ENCODE measurements around the gene RBMX. TPM values are rescaled to one million over a fixed set of nuclear protein-coding genes. Genes with fewer than 3 reads are reported as not detected.

Gene RBMX
- total RNA-seq, 2 experiments from 2014 or later, result 310 to 317 TPM

DNA sequence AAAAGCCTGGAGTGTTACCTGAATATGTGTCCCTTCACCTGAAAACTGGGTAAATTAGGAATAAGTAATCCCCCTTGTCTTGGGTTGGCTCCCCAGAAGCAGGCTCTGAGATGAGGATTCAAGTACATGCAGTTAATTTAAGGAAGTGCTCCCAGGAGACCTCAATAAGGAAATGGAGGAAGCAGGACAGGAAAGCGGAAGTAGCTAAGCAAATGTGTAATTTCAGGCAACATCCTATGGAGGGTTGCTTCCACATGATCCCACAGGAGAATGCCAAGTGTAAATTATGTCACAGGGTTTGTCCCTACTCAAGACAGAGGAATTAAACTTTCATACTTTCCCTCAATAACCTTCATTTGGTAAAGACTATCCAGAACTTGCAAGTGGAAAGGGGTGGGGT is 51.7 kb downstream of the RBMX start:
- no peak overlapping the region for H3K27ac Mint-ChIP-seq
- no peaks in the 10 kb centered on the region for H3K9me3 Mint-ChIP-seq
- H3K4me1 ChIP-seq (ENCODE audit: insufficient read depth, low read length), result no peaks in the 10 kb centered on the region
- intact Hi-C loops (cut with DNase I, micrococcal nuclease), result no loop called here
- no peak for TF ChIP-seq CTCF (IDR thresholded peaks at IDR 0.05)
- H3K4me3 ChIP-seq (ENCODE audit: low read length), result no peak overlapping the region
- H3K27me3 Mint-ChIP-seq, result no peaks in the 10 kb centered on the region
- H3K36me3 ChIP-seq (ENCODE audit: insufficient read depth, low read length), result no peaks in the 10 kb centered on the region
- H3K27ac ChIP-seq (ENCODE audit: low read depth in 1 of 2, low read length in 2 of 2), result no peak overlapping the region
- CTCF ChIA-PET, result no interaction called here
- H3K27me3 ChIP-seq (ENCODE audit: control insufficient read depth in 1 of 2, insufficient read depth in 2 of 2, low read length in 2 of 2), result no peaks in the 10 kb centered on the region
- no peaks in the 10 kb centered on the region for H3K9me3 ChIP-seq (ENCODE audit: control insufficient read depth in 1 of 2, insufficient read depth in 1 of 2, low read length in 2 of 2)
- DNase-seq (peak in 2 of 14 experiments; percentile 7 to 11), ATAC-seq (ENCODE audit: poor library complexity) (no peak)
- H3K4me3 Mint-ChIP-seq, result no peak overlapping the region
- POLR2A ChIA-PET, result no interaction called here
- H3K36me3 Mint-ChIP-seq (ENCODE audit: low read depth), result peaks cover 8% of the 10 kb centered on the region
- no peaks in the 10 kb centered on the region for H3K4me1 Mint-ChIP-seq (ENCODE audit: low read depth)

DNA sequence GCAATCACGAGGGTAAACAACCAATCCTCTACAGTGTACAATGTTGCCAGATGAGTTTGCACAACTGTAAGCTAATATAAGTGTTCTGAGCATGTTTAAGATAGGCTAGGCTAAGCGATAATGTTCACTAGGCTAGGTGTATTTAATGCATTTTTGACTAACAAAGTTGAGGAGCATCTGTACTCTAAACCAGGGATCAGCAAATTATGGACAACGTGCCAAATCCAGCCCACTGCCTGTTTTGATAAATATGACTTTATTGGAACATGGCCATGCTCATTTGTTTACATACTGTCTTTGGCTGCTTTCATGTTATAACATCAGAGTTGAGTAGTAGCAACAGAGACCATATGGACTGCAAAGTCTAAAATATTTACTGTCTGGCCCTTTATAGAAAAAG is 53.5 kb downstream of the RBMX start:
- Mint-ChIP-seq H3K27me3 (no peaks in the 10 kb centered on the region), H3K27ac (no peak overlapping the region), H3K36me3 (ENCODE audit: low read depth) (peaks cover 8% of the 10 kb centered on the region), H3K4me1 (ENCODE audit: low read depth) (no peaks in the 10 kb centered on the region), H3K9me3 (no peaks in the 10 kb centered on the region), H3K4me3 (no peak overlapping the region)
- H3K27me3 ChIP-seq (ENCODE audit: control insufficient read depth in 1 of 2, insufficient read depth in 2 of 2, low read length in 2 of 2), result no peaks in the 10 kb centered on the region
- no peak overlapping the region for H3K4me3 ChIP-seq (ENCODE audit: low read length)
- no peaks in the 10 kb centered on the region for H3K9me3 ChIP-seq (ENCODE audit: control insufficient read depth in 1 of 2, insufficient read depth in 1 of 2, low read length in 2 of 2)
- DNase-seq, result no peak
- CTCF ChIA-PET, result no interaction called here
- POLR2A ChIA-PET, result no interaction called here
- ATAC-seq (ENCODE audit: poor library complexity), result no peak
- intact Hi-C loops (cut with DNase I, micrococcal nuclease), result no loop called here
- H3K27ac ChIP-seq (ENCODE audit: low read depth in 1 of 2, low read length in 2 of 2), result no peak overlapping the region
- H3K36me3 ChIP-seq (ENCODE audit: insufficient read depth, low read length), result no peaks in the 10 kb centered on the region
- no peak for TF ChIP-seq CTCF (IDR thresholded peaks at IDR 0.05)
- no peaks in the 10 kb centered on the region for H3K4me1 ChIP-seq (ENCODE audit: insufficient read depth, low read length)

DNA sequence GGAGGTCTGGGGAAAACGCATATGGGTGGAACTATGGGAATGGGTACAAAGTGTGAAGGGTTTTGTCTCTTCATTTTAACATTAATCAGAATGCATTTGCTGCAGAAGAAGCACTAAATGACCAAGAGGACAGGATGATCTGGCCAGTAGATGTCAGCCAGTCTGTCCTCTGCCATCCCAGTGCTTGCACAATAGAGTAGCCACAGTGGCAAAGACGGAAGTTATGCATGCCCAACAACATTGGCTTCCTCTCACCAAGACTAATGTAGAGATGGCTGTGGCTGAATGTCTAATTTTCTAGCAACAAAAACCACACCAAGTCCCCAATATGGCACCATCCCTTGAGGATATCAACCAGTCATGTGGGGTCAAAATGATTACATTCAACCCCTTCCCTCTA is 54.8 kb downstream of the RBMX start:
- Histone ChIP-seq H3K27ac (ENCODE audit: low read depth in 1 of 2, low read length in 2 of 2) (no peak overlapping the region), H3K27me3 (ENCODE audit: control insufficient read depth in 1 of 2, insufficient read depth in 2 of 2, low read length in 2 of 2) (no peaks in the 10 kb centered on the region), H3K4me3 (ENCODE audit: low read length) (no peak overlapping the region), H3K36me3 (ENCODE audit: insufficient read depth, low read length) (no peaks in the 10 kb centered on the region), H3K9me3 (ENCODE audit: control insufficient read depth in 1 of 2, insufficient read depth in 1 of 2, low read length in 2 of 2) (no peaks in the 10 kb centered on the region), H3K4me1 (ENCODE audit: insufficient read depth, low read length) (no peaks in the 10 kb centered on the region)
- ATAC-seq (ENCODE audit: poor library complexity) (no peak), DNase-seq (peak in 1 of 14 experiments; percentile 1)
- no peaks in the 10 kb centered on the region for H3K4me1 Mint-ChIP-seq (ENCODE audit: low read depth)
- TF ChIP-seq CTCF (IDR thresholded peaks at IDR 0.05), result no peak
- ChIA-PET CTCF (no interaction called here), POLR2A (no interaction called here)
- H3K27me3 Mint-ChIP-seq, result no peaks in the 10 kb centered on the region
- no peak overlapping the region for H3K4me3 Mint-ChIP-seq
- peaks cover 8% of the 10 kb centered on the region for H3K36me3 Mint-ChIP-seq (ENCODE audit: low read depth)
- no peak overlapping the region for H3K27ac Mint-ChIP-seq
- intact Hi-C loops (cut with DNase I, micrococcal nuclease), result no loop called here
- no peaks in the 10 kb centered on the region for H3K9me3 Mint-ChIP-seq

Other genes with a start within 250 kb of the RBMX start
- gene CD40LG, start 232.6 kb downstream of the RBMX start, total RNA-seq, result 10 to 100 TPM; 44.7 to 47.6 TPM
- 10 to 100 TPM; 43.3 to 45.3 TPM for gene ARHGEF6, start 99.8 kb downstream of the RBMX start, total RNA-seq
- gene GPR101, start 153.3 kb upstream of the RBMX start, total RNA-seq, result under 1 TPM; 0.17 to 0.22 TPM

All from CD4-positive, alpha-beta T cell (primary cell).